ENCODE measurements around the gene ZNF579. TPM values are rescaled to one million over a fixed set of nuclear protein-coding genes. Genes with fewer than 3 reads are reported as not detected.

ZNF579 gene, protein sequence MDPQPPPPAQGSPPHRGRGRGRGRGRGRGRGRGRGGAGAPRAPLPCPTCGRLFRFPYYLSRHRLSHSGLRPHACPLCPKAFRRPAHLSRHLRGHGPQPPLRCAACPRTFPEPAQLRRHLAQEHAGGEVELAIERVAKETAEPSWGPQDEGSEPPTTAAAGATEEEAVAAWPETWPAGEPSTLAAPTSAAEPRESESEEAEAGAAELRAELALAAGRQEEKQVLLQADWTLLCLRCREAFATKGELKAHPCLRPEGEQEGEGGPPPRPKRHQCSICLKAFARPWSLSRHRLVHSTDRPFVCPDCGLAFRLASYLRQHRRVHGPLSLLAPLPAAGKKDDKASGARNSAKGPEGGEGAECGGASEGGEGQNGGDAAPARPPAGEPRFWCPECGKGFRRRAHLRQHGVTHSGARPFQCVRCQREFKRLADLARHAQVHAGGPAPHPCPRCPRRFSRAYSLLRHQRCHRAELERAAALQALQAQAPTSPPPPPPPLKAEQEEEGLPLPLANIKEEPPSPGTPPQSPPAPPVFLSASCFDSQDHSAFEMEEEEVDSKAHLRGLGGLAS
- 10.0 TPM for total RNA-seq

DNA sequence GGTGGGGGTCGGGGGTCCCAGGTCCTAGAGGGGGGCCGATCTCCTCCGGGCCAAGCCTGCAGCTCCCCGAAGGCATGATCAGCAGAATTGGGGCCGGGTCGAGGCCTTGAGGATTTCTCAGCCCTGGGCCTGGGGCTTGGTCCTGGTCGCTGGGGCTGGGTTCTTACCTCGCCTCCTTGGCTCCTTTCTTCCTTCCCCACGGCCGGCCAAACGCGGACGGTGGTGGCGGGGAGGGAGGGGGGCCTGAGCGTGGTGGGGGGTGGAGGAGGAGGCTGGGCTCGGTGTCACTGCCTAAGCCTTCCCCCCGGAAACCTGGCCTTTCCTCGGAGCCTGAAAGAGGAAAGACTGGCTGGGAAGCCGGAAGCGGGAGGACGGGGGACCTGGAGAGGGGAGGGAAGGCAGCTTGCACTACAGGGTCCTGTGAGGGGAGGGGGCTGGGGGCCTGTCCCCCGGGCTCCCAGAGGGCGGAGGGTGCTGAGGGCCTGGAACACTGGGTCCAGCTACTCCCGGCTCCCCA is at the start of gene ZNF579:
Gene ZNF579 (minus strand): TSS at position 221 of the 517 bp plus-strand sequence. CDS start 1,209 bp downstream, outside the sequence.

DNA sequence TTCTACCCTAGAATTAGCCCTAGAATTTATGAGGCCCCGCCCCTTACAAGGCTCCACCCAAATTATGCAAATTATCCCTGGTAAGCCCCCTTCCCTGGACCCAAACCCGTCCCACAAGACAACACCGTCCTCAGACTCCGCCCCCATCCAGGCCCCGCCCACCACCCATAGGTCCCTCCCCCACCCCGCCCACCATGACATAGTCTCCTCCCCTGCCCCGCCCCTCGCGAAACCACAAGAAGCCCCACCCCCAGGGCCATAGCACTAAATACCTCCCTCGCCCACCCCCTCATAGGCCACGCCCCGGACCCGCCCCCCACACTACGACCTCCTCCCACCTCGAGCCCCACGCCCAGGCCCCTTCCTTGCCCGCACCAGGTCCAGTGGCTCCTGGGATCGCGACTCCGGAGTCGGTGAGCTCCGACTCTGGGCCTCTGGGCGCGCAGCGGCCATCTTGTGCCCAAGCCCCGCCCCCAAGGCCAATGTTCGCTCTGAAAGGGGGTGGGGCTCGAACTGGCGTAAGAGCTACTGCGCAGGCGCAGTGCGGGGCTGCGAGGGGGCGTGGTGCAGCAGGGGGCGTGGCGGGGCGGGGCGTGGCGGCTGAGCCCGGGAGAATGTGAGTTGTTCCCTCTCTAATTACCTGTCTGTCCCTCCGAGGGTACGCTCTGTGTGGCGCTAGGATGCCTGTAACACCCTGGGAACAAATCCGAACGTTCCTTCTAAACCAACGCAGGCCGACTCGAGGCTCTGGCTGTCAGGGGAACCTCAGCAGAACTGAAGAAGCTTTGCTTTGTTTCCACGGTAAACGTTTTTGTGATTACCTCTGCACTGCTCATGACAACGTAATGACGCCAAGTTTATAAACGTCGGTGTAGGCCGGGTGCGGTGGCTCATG is 43.7 kb upstream of the ZNF579 start, which contains the start of gene ZNF784:
Gene ZNF784 (minus strand): TSS at position 458 of the 895 bp plus-strand sequence. CDS start 5 bp downstream, at position 453.

DNA sequence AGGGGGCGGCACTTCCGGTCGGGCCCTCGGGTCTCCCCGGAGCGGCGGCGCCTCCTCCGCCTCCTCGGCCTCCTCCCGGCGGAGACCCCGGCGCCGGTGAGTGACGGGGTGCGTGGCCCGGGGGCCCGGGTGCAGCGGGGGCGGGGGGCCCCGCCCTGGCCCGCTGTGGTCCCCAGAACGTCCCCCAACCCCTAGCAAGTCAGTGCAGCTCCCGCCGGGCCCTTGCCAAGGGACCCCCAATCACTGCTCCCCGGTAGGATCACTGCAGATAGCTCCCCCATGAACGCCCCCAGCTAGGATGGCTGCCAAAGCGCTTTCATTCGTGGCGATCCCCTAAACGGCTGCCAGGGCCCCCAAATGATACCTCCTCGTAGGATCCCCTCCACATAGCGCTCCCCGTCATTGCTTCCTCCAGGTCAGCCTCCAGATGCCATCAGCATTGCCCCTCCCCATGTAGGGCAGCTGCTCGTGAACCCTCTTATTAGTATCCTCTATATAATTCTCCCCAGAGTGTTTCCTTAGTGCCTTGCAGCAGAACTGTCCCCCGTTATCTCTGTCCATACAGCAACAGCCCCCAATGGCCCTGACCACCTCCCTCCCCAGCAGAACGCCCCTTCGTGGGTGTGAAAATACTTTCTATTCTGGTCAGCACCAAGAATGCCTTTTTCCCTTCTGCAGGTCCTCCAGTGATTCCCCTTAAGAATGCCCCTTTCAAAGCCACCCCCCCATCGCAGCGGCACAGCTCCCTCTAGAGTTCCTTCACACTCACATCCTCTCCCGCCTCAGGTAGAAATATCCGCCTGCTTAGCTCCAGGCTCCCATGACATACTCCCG is 25.2 kb upstream of the ZNF579 start, which contains the start of gene ZNF865:
Gene ZNF865 (plus strand): TSS at position 11 of the 834 bp plus-strand sequence. CDS start 7,972 bp downstream, outside the sequence.

DNA sequence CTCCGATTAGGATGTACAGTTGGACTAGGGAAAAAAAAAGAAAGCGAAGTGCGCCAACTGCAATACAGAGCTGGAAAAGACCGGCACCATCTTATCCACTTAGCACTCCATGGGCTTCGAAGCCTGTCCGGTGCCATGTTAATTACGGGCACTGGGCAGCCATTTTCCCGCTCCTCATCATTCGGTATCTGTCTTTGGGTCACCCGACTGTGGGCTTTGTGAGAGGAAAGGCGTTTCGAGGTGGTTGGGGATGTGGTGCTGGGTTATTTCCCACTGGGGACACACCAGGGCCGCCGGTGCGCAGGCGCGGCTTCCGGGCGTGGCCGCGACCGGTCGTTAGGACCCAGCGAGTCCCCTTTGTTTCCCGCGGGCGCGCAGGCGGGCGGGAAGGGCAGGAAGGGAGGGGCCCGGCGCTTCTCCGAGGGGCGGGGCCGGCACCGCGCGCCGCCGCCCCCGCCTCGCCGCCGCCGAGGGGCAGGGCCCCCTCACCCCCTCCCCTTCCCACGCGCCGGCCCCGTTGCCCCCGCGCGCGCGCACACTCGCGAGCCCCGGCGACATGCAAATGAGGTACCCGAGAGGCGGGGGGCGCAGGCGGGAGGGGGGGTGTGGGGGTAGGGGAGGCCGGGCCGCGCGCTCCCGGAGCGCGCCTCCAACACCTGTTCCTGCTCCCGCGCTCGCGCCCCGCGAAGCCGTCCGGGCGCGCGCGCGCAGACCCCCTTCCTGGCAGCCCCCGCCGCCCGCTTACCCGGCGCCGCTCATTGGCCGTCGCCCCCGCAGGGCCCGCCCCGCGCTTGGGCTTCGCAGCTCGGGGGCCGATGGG is 19.4 kb upstream of the ZNF579 start, which contains the start of gene ZNF524:
Gene ZNF524 (plus strand): TSS at position 447 of the 820 bp plus-strand sequence. CDS start 1,825 bp downstream, outside the sequence.

DNA sequence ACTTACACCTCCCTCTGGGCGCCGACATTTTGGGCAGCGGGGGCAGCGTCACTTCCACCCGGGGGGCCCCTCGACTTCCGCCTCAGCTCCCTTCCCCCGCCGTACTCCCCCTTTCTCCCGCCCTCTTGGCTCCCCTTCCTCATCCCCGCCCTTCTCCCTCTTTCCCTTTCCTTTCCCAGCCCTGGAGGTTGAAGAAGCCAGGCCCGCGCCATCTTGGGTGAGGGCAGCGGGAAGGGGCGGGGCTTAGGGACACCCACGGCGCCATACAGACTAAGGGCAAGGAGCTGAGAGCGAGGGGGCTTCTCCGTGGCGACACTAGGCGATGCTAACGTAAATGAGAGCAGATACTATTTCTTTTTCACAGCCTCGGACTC is 18.8 kb upstream of the ZNF579 start, which contains the start of gene FIZ1:
Gene FIZ1 (minus strand): TSS at position 50 of the 374 bp plus-strand sequence. CDS start 1,652 bp downstream, outside the sequence.

DNA sequence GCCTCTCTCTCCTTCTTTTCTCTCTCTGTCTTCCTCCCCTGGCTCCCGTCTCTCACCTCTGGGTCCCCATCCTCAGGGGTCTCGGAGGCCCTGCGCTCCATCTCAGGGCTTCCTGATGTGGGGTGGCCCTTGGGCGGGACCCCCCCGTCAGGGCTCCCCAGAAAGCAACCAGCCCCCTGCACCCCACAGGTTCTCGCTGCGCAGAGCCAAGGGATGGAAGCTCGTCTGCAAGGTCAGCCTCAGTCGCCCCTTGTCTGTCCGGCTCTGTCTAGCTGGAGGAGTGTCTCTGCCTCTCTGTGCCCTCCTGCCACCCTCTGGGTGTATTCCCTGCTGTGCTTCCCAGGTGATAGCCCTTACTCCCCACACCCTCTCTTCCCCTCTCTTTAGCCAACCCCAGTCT is 35.2 kb downstream of the ZNF579 start, which contains the start of gene SBK3:
Gene SBK3 (minus strand): TSS at position 101 of the 400 bp plus-strand sequence. CDS start 0 bp downstream, at position 101.

DNA sequence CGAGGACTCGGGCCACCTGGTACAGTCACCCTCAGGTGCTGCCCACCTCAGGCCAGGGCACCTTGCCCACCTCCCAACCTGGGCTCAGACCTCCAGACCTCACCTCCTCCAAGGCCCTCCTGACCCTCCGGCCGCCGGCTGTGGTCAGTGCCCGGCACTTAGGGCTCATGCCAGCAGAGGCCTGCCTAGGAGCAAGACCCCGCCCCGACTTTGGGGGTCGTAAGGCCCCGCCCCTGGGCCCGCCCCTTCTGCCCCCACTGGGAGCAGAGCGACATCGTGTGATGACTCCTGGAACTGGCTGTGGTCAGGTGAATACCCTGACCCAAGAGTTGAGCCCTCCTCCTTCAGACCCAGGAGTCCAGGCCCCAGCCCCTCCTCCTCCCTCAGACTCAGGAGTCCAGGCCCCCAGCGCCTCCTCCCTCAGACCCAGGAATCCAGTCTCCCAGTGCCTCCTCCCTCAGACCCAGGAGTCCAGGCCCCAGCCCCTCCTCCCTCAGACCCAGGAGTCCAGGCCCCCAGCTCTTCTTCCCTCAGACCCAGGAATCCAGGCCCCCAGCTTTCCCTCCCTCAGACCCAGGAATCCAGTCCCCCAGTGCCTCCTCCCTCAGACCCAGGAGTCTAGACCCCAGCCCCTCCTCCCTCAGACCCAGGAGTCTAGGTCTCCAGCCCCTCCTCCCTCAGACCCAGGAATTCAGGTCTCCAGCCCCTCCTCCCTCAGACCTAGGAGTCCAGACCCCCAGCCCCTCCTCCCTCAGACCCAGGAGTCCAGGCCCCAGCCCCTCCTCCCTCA is 43.5 kb downstream of the ZNF579 start, which contains the start of gene SBK2:
Gene SBK2 (minus strand): TSS at position 183 of the 790 bp plus-strand sequence. CDS start 839 bp downstream, outside the sequence.

Other genes starting within 250 kb of the ZNF579 start
- 22.5 TPM for gene KMT5C, start 241.0 kb downstream of the ZNF579 start, total RNA-seq
- 0.12 TPM for gene COX6B2, start 226.1 kb downstream of the ZNF579 start, total RNA-seq
- gene GARIN5B, start 217.6 kb downstream of the ZNF579 start, total RNA-seq = not detected
- gene IL11, start 210.4 kb downstream of the ZNF579 start, total RNA-seq = 0.41 TPM
- not detected for gene TMEM190, start 204.0 kb downstream of the ZNF579 start, total RNA-seq
- 1.6 TPM for gene TMEM238, start 196.6 kb downstream of the ZNF579 start, total RNA-seq
- 334 TPM for gene RPL28, start 194.9 kb downstream of the ZNF579 start, total RNA-seq
- 21.2 TPM for gene UBE2S, start 173.1 kb downstream of the ZNF579 start, total RNA-seq
- gene SHISA7, start 137.5 kb downstream of the ZNF579 start, total RNA-seq = 0.12 TPM
- gene ISOC2, start 119.2 kb downstream of the ZNF579 start, total RNA-seq = 80.6 TPM
- gene C19orf85, start 116.1 kb downstream of the ZNF579 start, total RNA-seq = not detected
- 5.6 TPM for gene ZNF628, start 104.2 kb downstream of the ZNF579 start, total RNA-seq
- gene NAT14, start 95.7 kb downstream of the ZNF579 start, total RNA-seq = 19.6 TPM
- gene SSC5D, start 92.4 kb downstream of the ZNF579 start, total RNA-seq = 5.3 TPM
- gene SBK2, start 43.7 kb downstream of the ZNF579 start, total RNA-seq = 0.35 TPM
- not detected for gene SBK3, start 35.3 kb downstream of the ZNF579 start, total RNA-seq
- 9.2 TPM for gene FIZ1, start 18.7 kb upstream of the ZNF579 start, total RNA-seq
- 13.3 TPM for gene ZNF524, start 19.4 kb upstream of the ZNF579 start, total RNA-seq
- 10.3 TPM for gene ZNF865, start 24.8 kb upstream of the ZNF579 start, total RNA-seq
- 14.7 TPM for gene ZNF784, start 43.7 kb upstream of the ZNF579 start, total RNA-seq
- gene ZNF580, start 60.2 kb upstream of the ZNF579 start, total RNA-seq = 18.8 TPM
- gene ZNF581, start 62.8 kb upstream of the ZNF579 start, total RNA-seq = 26.9 TPM
- 12.3 TPM for gene CCDC106, start 67.4 kb upstream of the ZNF579 start, total RNA-seq
- gene U2AF2, start 74.2 kb upstream of the ZNF579 start, total RNA-seq = 150 TPM
- 110 TPM for gene EPN1, start 94.4 kb upstream of the ZNF579 start, total RNA-seq
- gene NLRP9, start 157.6 kb upstream of the ZNF579 start, total RNA-seq = not detected
- gene RFPL4A, start 178.2 kb upstream of the ZNF579 start, total RNA-seq = not detected
- 0.41 TPM for gene RFPL4AL1, start 188.3 kb upstream of the ZNF579 start, total RNA-seq

Measured in metanephros (tissue), 1 donor.